HEK293 (cell line): ENCODE measurements around the gene ADAMTSL2.

Source experiments
- CTCF ChIP-seq: fragments of 450-650 bp; formaldehyde crosslinking; IDR thresholded peaks from 2 replicates; pipeline ENCODE4 v1.5.1; 2016; ENCODE audit warnings: missing biosample characterization, missing genetic modification characterization
- PRDM4 ChIP-seq: fragments of 450-650 bp; formaldehyde crosslinking; IDR thresholded peaks from 2 replicates; pipeline ENCODE4 v1.5.1; 2017; ENCODE audit warnings: missing biosample characterization, missing genetic modification characterization
- ZNF274 ChIP-seq, 2 experiments: fragments of 200-500 bp in 1 of 2; fragments of 450-650 bp in 1 of 2; sonication (Bioruptor generic) in 1 of 2; formaldehyde crosslinking in 1 of 2; IDR thresholded peaks; 2 replicates each; pipeline versions ENCODE4 v1.5.1 to v1.6.1; 2014 to 2016; ENCODE audit warnings: borderline replicate concordance in 1 of 2, inconsistent platforms in 1 of 2, low read length in 1 of 2, missing biosample characterization in 1 of 2, missing genetic modification characterization in 1 of 2
- ZNF501 ChIP-seq: fragments of 450-650 bp; formaldehyde crosslinking; IDR thresholded peaks from 2 replicates; pipeline ENCODE4 v1.5.1; 2016; ENCODE audit warnings: missing biosample characterization, missing genetic modification characterization
- ZNF792 ChIP-seq: fragments of 450-650 bp; formaldehyde crosslinking; IDR thresholded peaks from 2 replicates; pipeline ENCODE4 v1.5.1; 2016; ENCODE audit warnings: missing biosample characterization, missing genetic modification characterization

DNA sequence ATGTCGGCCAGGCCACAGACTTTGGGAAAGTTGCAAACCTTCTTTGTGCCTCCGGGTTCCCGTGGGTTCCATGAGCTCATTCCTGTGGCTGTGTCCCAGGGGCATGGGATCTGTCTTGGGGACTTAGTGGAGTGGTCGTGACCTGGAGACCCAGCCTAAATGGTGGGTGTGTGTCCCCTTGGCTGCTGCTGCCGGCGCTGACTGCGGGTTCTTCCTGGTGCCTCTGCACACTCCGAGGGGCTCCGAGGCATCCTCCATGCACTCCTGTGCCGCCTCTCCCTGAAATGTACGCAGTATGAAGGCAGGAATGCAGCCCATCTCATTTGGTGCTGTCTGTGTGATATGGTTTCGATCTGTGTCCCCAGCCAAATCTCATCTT lies 34.6 kb upstream of the ADAMTSL2 start:
- TF ChIP-seq ZNF274 (IDR thresholded peaks at IDR 0.05; ENCODE audit: low read length) (no peak), ZNF274 (tag by site-specific recombination; IDR thresholded peaks at IDR 0.05; ENCODE audit: borderline replicate concordance) (no peak), CTCF (tag by site-specific recombination) (no peak), PRDM4 (no peak), ZNF792 (tag by site-specific recombination) (no peak), ZNF501 (tag by site-specific recombination) (no peak)
